ENCODE results near the gene DDX47. TPM values are rescaled to one million over a fixed set of nuclear protein-coding genes. Genes with fewer than 3 reads are reported as not detected.
A peak's percentile ranks its signal among the peaks of the same experiment; 100 is the strongest.
"Not testable (repeated sequence)": the region's sequence is repeated elsewhere in the genome, so short reads cannot be mapped to it uniquely, and the experiment has no call there.

The DDX47 gene
- total RNA-seq, 1 experiment from 2014 or later = 39.2 TPM

- peaks cover 63% of the 10 kb centered on the region; the same call in 1 of the 2 replicates for H3K36me3 ChIP-seq (ENCODE audit: insufficient read depth, low read length)
- not testable (repeated sequence) for H3K27me3 ChIP-seq (ENCODE audit: low read length); H3K27ac ChIP-seq (ENCODE audit: low read length); H3K9ac ChIP-seq (ENCODE audit: low read length); H4K20me1 ChIP-seq (ENCODE audit: insufficient read depth, low read depth, low read length); H3K9me3 ChIP-seq (ENCODE audit: low read length); H3K4me1 ChIP-seq (ENCODE audit: low read length); H3K4me3 ChIP-seq (ENCODE audit: low read length); H3K4me2 ChIP-seq (ENCODE audit: low read depth, low read length, poor library complexity, severe bottlenecking); H3K9me2 ChIP-seq (replicated peaks; ENCODE audit: insufficient read depth, low read length); H2AFZ ChIP-seq (ENCODE audit: low read length); DNase-seq
- H3K79me2 ChIP-seq (ENCODE audit: low read length) = peaks cover 53% of the 10 kb centered on the region
Measured at GRCh38 chr12:12820376-12820775, 7.2 kb downstream of the DDX47 start.

GRCh38 chr12:12821975-12822374, 8.8 kb downstream of the DDX47 start:
- Histone ChIP-seq H3K27ac (ENCODE audit: low read length) (no peak overlapping the region), H3K79me2 (ENCODE audit: low read length) (peaks cover 37% of the 10 kb centered on the region)

GRCh38 chr12:12822886-12823285, 9.7 kb downstream of the DDX47 start:
- no peaks in the 10 kb centered on the region for H4K20me1 ChIP-seq (ENCODE audit: insufficient read depth, low read depth, low read length)
- H3K79me2 ChIP-seq (ENCODE audit: low read length) = peaks cover 28% of the 10 kb centered on the region
- no peak overlapping the region for H3K4me3 ChIP-seq (ENCODE audit: low read length)
- H3K9me2 ChIP-seq (replicated peaks; ENCODE audit: insufficient read depth, low read length) = no peaks in the 10 kb centered on the region
- peaks cover 58% of the 10 kb centered on the region; the same call in 1 of the 2 replicates for H3K36me3 ChIP-seq (ENCODE audit: insufficient read depth, low read length)
- no peak overlapping the region for H2AFZ ChIP-seq (ENCODE audit: low read length)
- no peak overlapping the region for H3K4me2 ChIP-seq (ENCODE audit: low read depth, low read length, poor library complexity, severe bottlenecking)
- DNase-seq = no peak
- H3K27ac ChIP-seq (ENCODE audit: low read length) = no peak overlapping the region
- H3K9ac ChIP-seq (ENCODE audit: low read length) = no peak overlapping the region
- H3K4me1 ChIP-seq (ENCODE audit: low read length) = no peaks in the 10 kb centered on the region
- no peaks in the 10 kb centered on the region for H3K9me3 ChIP-seq (ENCODE audit: low read length)
- H3K27me3 ChIP-seq (ENCODE audit: low read length) = no peaks in the 10 kb centered on the region

More at GRCh38 chr12:12821975-12822374, 8.8 kb downstream of the DDX47 start:
- Histone ChIP-seq H2AFZ (ENCODE audit: low read length) (no peak overlapping the region), H3K27me3 (ENCODE audit: low read length) (no peaks in the 10 kb centered on the region), H3K9ac (ENCODE audit: low read length) (no peak overlapping the region), H3K36me3 (ENCODE audit: insufficient read depth, low read length) (peaks cover 60% of the 10 kb centered on the region; the same call in 1 of the 2 replicates), H3K9me3 (ENCODE audit: low read length) (no peaks in the 10 kb centered on the region), H3K4me2 (ENCODE audit: low read depth, low read length, poor library complexity, severe bottlenecking) (no peak overlapping the region), H3K4me3 (ENCODE audit: low read length) (no peak overlapping the region), H4K20me1 (ENCODE audit: insufficient read depth, low read depth, low read length) (peaks cover 4% of the 10 kb centered on the region; the same call in 1 of the 2 replicates), H3K9me2 (replicated peaks; ENCODE audit: insufficient read depth, low read length) (no peaks in the 10 kb centered on the region), H3K4me1 (ENCODE audit: low read length) (no peaks in the 10 kb centered on the region)
- no peak for DNase-seq

GRCh38 chr12:12823300-12823699, 10.2 kb downstream of the DDX47 start:
- DNase-seq = no peak
- no peak overlapping the region for H3K4me3 ChIP-seq (ENCODE audit: low read length)
- peaks cover 25% of the 10 kb centered on the region for H3K79me2 ChIP-seq (ENCODE audit: low read length)
- peaks cover 62% of the 10 kb centered on the region; the same call in 1 of the 2 replicates for H3K36me3 ChIP-seq (ENCODE audit: insufficient read depth, low read length)
- H3K9ac ChIP-seq (ENCODE audit: low read length) = no peak overlapping the region
- H3K4me2 ChIP-seq (ENCODE audit: low read depth, low read length, poor library complexity, severe bottlenecking) = no peak overlapping the region
- H2AFZ ChIP-seq (ENCODE audit: low read length) = no peak overlapping the region
- no peaks in the 10 kb centered on the region for H4K20me1 ChIP-seq (ENCODE audit: insufficient read depth, low read depth, low read length)
- H3K27ac ChIP-seq (ENCODE audit: low read length) = no peak overlapping the region
- H3K27me3 ChIP-seq (ENCODE audit: low read length) = no peaks in the 10 kb centered on the region
- H3K4me1 ChIP-seq (ENCODE audit: low read length) = no peaks in the 10 kb centered on the region
- no peaks in the 10 kb centered on the region for H3K9me3 ChIP-seq (ENCODE audit: low read length)
- H3K9me2 ChIP-seq (replicated peaks; ENCODE audit: insufficient read depth, low read length) = no peaks in the 10 kb centered on the region

GRCh38 chr12:12823811-12824210, 10.7 kb downstream of the DDX47 start:
- Histone ChIP-seq H3K4me2 (ENCODE audit: low read depth, low read length, poor library complexity, severe bottlenecking) (no peak overlapping the region), H3K36me3 (ENCODE audit: insufficient read depth, low read length) (peaks cover 67% of the 10 kb centered on the region; the same call in 1 of the 2 replicates), H3K4me1 (ENCODE audit: low read length) (no peaks in the 10 kb centered on the region), H3K9ac (ENCODE audit: low read length) (no peak overlapping the region), H3K79me2 (ENCODE audit: low read length) (peaks cover 20% of the 10 kb centered on the region), H3K9me2 (replicated peaks; ENCODE audit: insufficient read depth, low read length) (no peaks in the 10 kb centered on the region), H3K27ac (ENCODE audit: low read length) (no peak overlapping the region), H3K4me3 (ENCODE audit: low read length) (no peak overlapping the region), H3K9me3 (ENCODE audit: low read length) (no peaks in the 10 kb centered on the region), H2AFZ (ENCODE audit: low read length) (no peak overlapping the region), H4K20me1 (ENCODE audit: insufficient read depth, low read depth, low read length) (no peaks in the 10 kb centered on the region), H3K27me3 (ENCODE audit: low read length) (no peaks in the 10 kb centered on the region)
- DNase-seq = no peak

GRCh38 chr12:12835378-12836146, 22.4 kb downstream of the DDX47 start:
- Histone ChIP-seq H3K9me2 (replicated peaks; ENCODE audit: insufficient read depth, low read length) (no peaks in the 10 kb centered on the region), H2AFZ (ENCODE audit: low read length) (no peak overlapping the region), H3K9ac (ENCODE audit: low read length) (no peak overlapping the region)

GRCh38 chr12:12836571-12836970, 23.4 kb downstream of the DDX47 start:
- no peaks in the 10 kb centered on the region for H3K79me2 ChIP-seq (ENCODE audit: low read length)
- no peak overlapping the region for H2AFZ ChIP-seq (ENCODE audit: low read length)
- no peak overlapping the region for H3K4me3 ChIP-seq (ENCODE audit: low read length)
- no peaks in the 10 kb centered on the region for H3K27me3 ChIP-seq (ENCODE audit: low read length)
- H3K4me1 ChIP-seq (ENCODE audit: low read length) = no peaks in the 10 kb centered on the region
- DNase-seq = no peak
- no peak overlapping the region for H3K9ac ChIP-seq (ENCODE audit: low read length)
- H4K20me1 ChIP-seq (ENCODE audit: insufficient read depth, low read depth, low read length) = no peaks in the 10 kb centered on the region
- no peak overlapping the region for H3K27ac ChIP-seq (ENCODE audit: low read length)
- H3K9me3 ChIP-seq (ENCODE audit: low read length) = no peaks in the 10 kb centered on the region
- no peak overlapping the region for H3K4me2 ChIP-seq (ENCODE audit: low read depth, low read length, poor library complexity, severe bottlenecking)
- no peaks in the 10 kb centered on the region for H3K9me2 ChIP-seq (replicated peaks; ENCODE audit: insufficient read depth, low read length)
- peaks cover 7% of the 10 kb centered on the region; the same call in 1 of the 2 replicates for H3K36me3 ChIP-seq (ENCODE audit: insufficient read depth, low read length)

More at GRCh38 chr12:12835378-12836146, 22.4 kb downstream of the DDX47 start:
- Histone ChIP-seq H3K4me2 (ENCODE audit: low read depth, low read length, poor library complexity, severe bottlenecking) (no peak overlapping the region), H3K4me1 (ENCODE audit: low read length) (no peaks in the 10 kb centered on the region), H3K36me3 (ENCODE audit: insufficient read depth, low read length) (peaks cover 7% of the 10 kb centered on the region; the same call in 1 of the 2 replicates), H3K4me3 (ENCODE audit: low read length) (no peak overlapping the region), H3K27ac (ENCODE audit: low read length) (no peak overlapping the region), H3K27me3 (ENCODE audit: low read length) (no peaks in the 10 kb centered on the region), H3K9me3 (ENCODE audit: low read length) (no peaks in the 10 kb centered on the region), H3K79me2 (ENCODE audit: low read length) (no peaks in the 10 kb centered on the region), H4K20me1 (ENCODE audit: insufficient read depth, low read depth, low read length) (no peaks in the 10 kb centered on the region)
- no peak for DNase-seq

GRCh38 chr12:12837025-12837812, 24.1 kb downstream of the DDX47 start:
- Histone ChIP-seq H2AFZ (ENCODE audit: low read length) (no peak overlapping the region), H3K4me2 (ENCODE audit: low read depth, low read length, poor library complexity, severe bottlenecking) (no peak overlapping the region), H3K4me1 (ENCODE audit: low read length) (no peaks in the 10 kb centered on the region), H3K27ac (ENCODE audit: low read length) (no peak overlapping the region), H3K36me3 (ENCODE audit: insufficient read depth, low read length) (peaks cover 7% of the 10 kb centered on the region; the same call in 1 of the 2 replicates), H3K79me2 (ENCODE audit: low read length) (no peaks in the 10 kb centered on the region), H3K27me3 (ENCODE audit: low read length) (no peaks in the 10 kb centered on the region), H3K4me3 (ENCODE audit: low read length) (no peak overlapping the region), H3K9me3 (ENCODE audit: low read length) (no peaks in the 10 kb centered on the region), H3K9ac (ENCODE audit: low read length) (no peak overlapping the region), H4K20me1 (ENCODE audit: insufficient read depth, low read depth, low read length) (no peaks in the 10 kb centered on the region), H3K9me2 (replicated peaks; ENCODE audit: insufficient read depth, low read length) (no peaks in the 10 kb centered on the region)
- DNase-seq = peak; percentile 50
